Natural killer cell (primary cell): Measurements from ENCODE around the gene CATSPERB. TPM values are rescaled to one million over a fixed set of nuclear protein-coding genes. Genes with fewer than 3 reads are reported as not detected.

Experiments used
- ATAC-seq, 3 donors: fragments of 150-1000 bp in 2 of 3; fragments of 200-7000 bp in 1 of 3; cut with Tn5 transposase; 1 replicate in 1 of 3; 2 replicates in 2 of 3; pipeline ENCODE4 v1.10.0; 2021; ENCODE audit warnings: mild to moderate bottlenecking in 2 of 3, moderate library complexity in 2 of 3
- DNase-seq, 2 donors: peaks; one replicate each; pipeline versions ENCODE4 v3.0.0 to v3.0.0-alpha.2; 2013 to 2021; ENCODE audit warnings: mixed read lengths in 1 of 2
- H3K27ac ChIP-seq: one replicate; pipeline ENCODE4 v1.5.1; 2013; ENCODE audit warnings: mild to moderate bottlenecking, low read length
- H3K27me3 ChIP-seq: one replicate; pipeline ENCODE4 v1.6.1; 2013; ENCODE audit warnings: low read length; ENCODE audit not compliant: control insufficient read depth, insufficient read depth
- H3K36me3 ChIP-seq: one replicate; pipeline ENCODE4 v1.6.1; 2013; ENCODE audit warnings: low read length; ENCODE audit not compliant: control insufficient read depth, insufficient read depth
- H3K4me1 ChIP-seq: one replicate; pipeline ENCODE4 v1.6.1; 2013; ENCODE audit warnings: low read length; ENCODE audit not compliant: control insufficient read depth, insufficient read depth
- H3K4me3 ChIP-seq: one replicate; pipeline ENCODE4 v1.5.1; 2013; ENCODE audit warnings: low read length
- H3K9me3 ChIP-seq: one replicate; pipeline ENCODE4 v1.6.1; 2013; ENCODE audit warnings: low read length; ENCODE audit not compliant: control insufficient read depth, insufficient read depth
- H3K27ac Mint-ChIP-seq, 2 donors: one replicate each; pipeline ENCODE4 v1.8.0; 2022; ENCODE audit warnings: mild to moderate bottlenecking in 2 of 2, mixed read lengths in 2 of 2, moderate library complexity in 1 of 2
- H3K27me3 Mint-ChIP-seq, 2 donors: one replicate each; pipeline ENCODE4 v1.8.0; 2022; ENCODE audit warnings: low read depth in 2 of 2, mixed read lengths in 2 of 2
- H3K36me3 Mint-ChIP-seq: one replicate; pipeline ENCODE4 v1.8.0; 2022; ENCODE audit warnings: mixed read lengths
- H3K4me1 Mint-ChIP-seq, 2 donors: one replicate each; pipeline ENCODE4 v1.8.0; 2022; ENCODE audit warnings: mixed read lengths in 2 of 2
- H3K4me3 Mint-ChIP-seq: one replicate; pipeline ENCODE4 v1.8.0; 2022; ENCODE audit warnings: mild to moderate bottlenecking, moderate library complexity, mixed read lengths
- H3K9me3 Mint-ChIP-seq, 2 donors: one replicate each; pipeline ENCODE4 v1.8.0; 2022; ENCODE audit warnings: mixed read lengths in 2 of 2
- CTCF ChIP-seq: fragments of 200-600 bp; IDR thresholded peaks from one replicate; pipeline ENCODE4 v1.8.0; 2022; ENCODE audit warnings: antibody characterized with exemption
- WGBS: methylation state at CpG from one replicate; pipeline ENCODE4 v1.1.7; 2013; ENCODE audit warnings: missing lambda C conversion rate; ENCODE audit not compliant: insufficient coverage; 5-methylcytosine and 5-hydroxymethylcytosine counted together
- intact Hi-C: fragments of 100-400 bp; cut with micrococcal nuclease; formaldehyde crosslinking; loops from one replicate; pipeline ENCODE4 v1.14.2; 2022
- total RNA-seq, 4 donors: library from RNA; stranded (reverse); fragments of 120-200 nt in 1 of 4; gene quantifications; one replicate each; pipeline versions ENCODE4 v1.2.3 to v1.2.4, GENCODE V29; 2013 to 2022

CATSPERB gene
- total RNA-seq, 3 donors from 2014 or later (not counting 1 experiment from before 2014, with no cell fraction given): 3.1 to 5.8 (median 4.2) TPM

- Mint-ChIP-seq H3K27ac (no peak overlapping the region), H3K9me3 (no peaks in the 10 kb centered on the region)
- ATAC-seq: no peak
These were observed 5.7 kb upstream of the CATSPERB start for GRCh38 chr14:91737619-91738018.

GRCh38 chr14:91732859-91733477 lies 1.1 kb upstream of the CATSPERB start:
- no peak for ATAC-seq
- H3K4me3 Mint-ChIP-seq: no peak overlapping the region
- H3K27me3 Mint-ChIP-seq: peaks cover 1 to 7% of the 10 kb centered on the region in 2 donors
- Histone ChIP-seq H3K36me3 (no peaks in the 10 kb centered on the region), H3K4me1 (no peaks in the 10 kb centered on the region), H3K27me3 (no peaks in the 10 kb centered on the region), H3K4me3 (no peak overlapping the region), H3K27ac (no peak overlapping the region), H3K9me3 (no peaks in the 10 kb centered on the region)
- H3K36me3 Mint-ChIP-seq: no peaks in the 10 kb centered on the region
- DNase-seq: no peak
- intact Hi-C loops: no loop called here
- H3K9me3 Mint-ChIP-seq: no peaks in the 10 kb centered on the region
- WGBS: 87% methylated on average over 2 of the region's 2 CpGs
- TF ChIP-seq CTCF: no peak
- H3K27ac Mint-ChIP-seq: no peak overlapping the region
- no peaks in the 10 kb centered on the region for H3K4me1 Mint-ChIP-seq

More at GRCh38 chr14:91737619-91738018, 5.7 kb upstream of the CATSPERB start:
- Mint-ChIP-seq H3K4me1 (no peaks in the 10 kb centered on the region), H3K27me3 (peaks cover 4 to 7% of the 10 kb centered on the region in 2 donors), H3K36me3 (no peaks in the 10 kb centered on the region), H3K4me3 (no peak overlapping the region)
- Histone ChIP-seq H3K9me3 (no peaks in the 10 kb centered on the region), H3K27me3 (no peaks in the 10 kb centered on the region), H3K27ac (no peak overlapping the region), H3K4me3 (no peak overlapping the region), H3K36me3 (no peaks in the 10 kb centered on the region), H3K4me1 (no peaks in the 10 kb centered on the region)
- intact Hi-C loops: no loop called here
- no peak for DNase-seq
- no peak for TF ChIP-seq CTCF
- 91% methylated on average over 4 of the region's 5 CpGs for WGBS

- ATAC-seq: no peak
- no peaks in the 10 kb centered on the region for H3K4me1 Mint-ChIP-seq
- Histone ChIP-seq H3K9me3 (no peaks in the 10 kb centered on the region), H3K4me3 (no peak overlapping the region), H3K4me1 (no peaks in the 10 kb centered on the region), H3K36me3 (no peaks in the 10 kb centered on the region), H3K27me3 (no peaks in the 10 kb centered on the region), H3K27ac (no peak overlapping the region)
- WGBS: 66% methylated on average over 5 of the region's 5 CpGs
- intact Hi-C loops: no loop called here
- H3K36me3 Mint-ChIP-seq: no peaks in the 10 kb centered on the region
- no peak overlapping the region for H3K27ac Mint-ChIP-seq
- DNase-seq: no peak
- peaks cover 0 to 7% of the 10 kb centered on the region in 2 donors for H3K27me3 Mint-ChIP-seq
- TF ChIP-seq CTCF: no peak
- no peaks in the 10 kb centered on the region for H3K9me3 Mint-ChIP-seq
- H3K4me3 Mint-ChIP-seq: no peak overlapping the region
These were observed 553 bp upstream of the CATSPERB start for GRCh38 chr14:91732439-91732838.

GRCh38 chr14:91731018-91731417 lies 868 bp downstream of the CATSPERB start:
- no peaks in the 10 kb centered on the region for H3K36me3 ChIP-seq
- no peak for TF ChIP-seq CTCF
- H3K27ac Mint-ChIP-seq: no peak overlapping the region
- no peaks in the 10 kb centered on the region for H3K9me3 Mint-ChIP-seq
- H3K27me3 ChIP-seq: no peaks in the 10 kb centered on the region
- no peak overlapping the region for H3K4me3 ChIP-seq
- intact Hi-C loops: no loop called here
- no peaks in the 10 kb centered on the region for H3K4me1 Mint-ChIP-seq
- no peaks in the 10 kb centered on the region for H3K9me3 ChIP-seq
- no peak overlapping the region for H3K4me3 Mint-ChIP-seq
- ATAC-seq (no peak), DNase-seq (no peak)
- WGBS: 92% methylated on average over 2 of the region's 2 CpGs
- H3K36me3 Mint-ChIP-seq: no peaks in the 10 kb centered on the region
- no peaks in the 10 kb centered on the region for H3K4me1 ChIP-seq
- peaks cover 0 to 7% of the 10 kb centered on the region in 2 donors for H3K27me3 Mint-ChIP-seq
- H3K27ac ChIP-seq: no peak overlapping the region
